ENCODE results near the gene PRH2. TPM values are rescaled to one million over a fixed set of nuclear protein-coding genes. Genes with fewer than 3 reads are reported as not detected.

PRH2 gene
- total and polyA plus RNA-seq, 9 donors = 0.28 to 0.95 (median 0.43) TPM; not detected in 6

- H3K27ac ChIP-seq = no peak within 1 kb of the TSS
- no peak for TF ChIP-seq POLR2A (IDR thresholded peaks at IDR 0.05)
- TF ChIP-seq EP300 (IDR thresholded peaks at IDR 0.05) = no peak
- no peak for TF ChIP-seq CTCF (IDR thresholded peaks at IDR 0.05)
- H3K27me3 ChIP-seq = no peaks in the 10 kb centered on the region
- H3K36me3 ChIP-seq = no peaks in the 10 kb centered on the region
- no peaks in the 10 kb centered on the region for H3K9me3 ChIP-seq
- H3K4me1 ChIP-seq (ENCODE audit: insufficient read depth) = no peaks in the 10 kb centered on the region
- WGBS, 3 donors = 97 to 100% (median 98%) methylated on average over 1 of the region's 1 CpG
- intact Hi-C loops (cut with DNase I) = no loop called here
- DNase-seq = no peak
- no peak within 1 kb of the TSS for H3K4me3 ChIP-seq
Observed at GRCh38 chr12:10909462-10909861, 19.6 kb upstream of the PRH2 start, which contains the start of gene TAS2R13. TAS2R13 (minus strand) TSS chr12:10909562; CDS start chr12:10909298, 264 bp downstream.

- H3K4me3 ChIP-seq = no peak overlapping the region
- DNase-seq = no peak
- no peak overlapping the region for H3K27ac ChIP-seq
- H3K36me3 ChIP-seq = no peaks in the 10 kb centered on the region
- no peaks in the 10 kb centered on the region for H3K9me3 ChIP-seq
- intact Hi-C loops (cut with DNase I) = no loop called here
- H3K4me1 ChIP-seq (ENCODE audit: insufficient read depth) = no peaks in the 10 kb centered on the region
- 81 to 82% (median 82%) methylated on average over 8 of the region's 8 CpGs for WGBS, 3 donors
- TF ChIP-seq EP300 (IDR thresholded peaks at IDR 0.05) = no peak
- TF ChIP-seq CTCF (IDR thresholded peaks at IDR 0.05) = no peak
- TF ChIP-seq POLR2A (IDR thresholded peaks at IDR 0.05) = no peak
- no peaks in the 10 kb centered on the region for H3K27me3 ChIP-seq
Observed at GRCh38 chr12:10910380-10910779, 18.7 kb upstream of the PRH2 start.

GRCh38 chr12:10919809-10920208 lies 9.2 kb upstream of the PRH2 start:
- H3K27me3 ChIP-seq = peaks cover 4% of the 10 kb centered on the region
- WGBS, 3 donors = 88 to 95% (median 91%) methylated on average over 1 of the region's 1 CpG
- intact Hi-C loops (cut with DNase I) = no loop called here
- no peak for DNase-seq
- no peaks in the 10 kb centered on the region for H3K36me3 ChIP-seq
- no peaks in the 10 kb centered on the region for H3K4me1 ChIP-seq (ENCODE audit: insufficient read depth)
- H3K27ac ChIP-seq = no peak overlapping the region
- no peak overlapping the region for H3K4me3 ChIP-seq
- TF ChIP-seq EP300 (IDR thresholded peaks at IDR 0.05) (no peak), CTCF (IDR thresholded peaks at IDR 0.05) (no peak), POLR2A (IDR thresholded peaks at IDR 0.05) (no peak)
- no peaks in the 10 kb centered on the region for H3K9me3 ChIP-seq

- H3K4me1 ChIP-seq (ENCODE audit: insufficient read depth) = no peaks in the 10 kb centered on the region
- 95 to 98% (median 96%) methylated on average over 5 of the region's 5 CpGs for WGBS, 3 donors
- no peak overlapping the region for H3K27ac ChIP-seq
- H3K36me3 ChIP-seq = no peaks in the 10 kb centered on the region
- no peak overlapping the region for H3K4me3 ChIP-seq
- H3K27me3 ChIP-seq = no peaks in the 10 kb centered on the region
- TF ChIP-seq EP300 (IDR thresholded peaks at IDR 0.05) = no peak
- no peak for TF ChIP-seq CTCF (IDR thresholded peaks at IDR 0.05)
- no peak for TF ChIP-seq POLR2A (IDR thresholded peaks at IDR 0.05)
- DNase-seq = no peak
- H3K9me3 ChIP-seq = no peaks in the 10 kb centered on the region
- intact Hi-C loops (cut with DNase I) = no loop called here
Observed at GRCh38 chr12:10926269-10926668, 2.8 kb upstream of the PRH2 start.
